ENCODE measurements around the gene KRT10.
"Not testable (repeated sequence)": the region's sequence is repeated elsewhere in the genome, so short reads cannot be mapped to it uniquely, and the experiment has no call there.

KRT10 gene

DNA sequence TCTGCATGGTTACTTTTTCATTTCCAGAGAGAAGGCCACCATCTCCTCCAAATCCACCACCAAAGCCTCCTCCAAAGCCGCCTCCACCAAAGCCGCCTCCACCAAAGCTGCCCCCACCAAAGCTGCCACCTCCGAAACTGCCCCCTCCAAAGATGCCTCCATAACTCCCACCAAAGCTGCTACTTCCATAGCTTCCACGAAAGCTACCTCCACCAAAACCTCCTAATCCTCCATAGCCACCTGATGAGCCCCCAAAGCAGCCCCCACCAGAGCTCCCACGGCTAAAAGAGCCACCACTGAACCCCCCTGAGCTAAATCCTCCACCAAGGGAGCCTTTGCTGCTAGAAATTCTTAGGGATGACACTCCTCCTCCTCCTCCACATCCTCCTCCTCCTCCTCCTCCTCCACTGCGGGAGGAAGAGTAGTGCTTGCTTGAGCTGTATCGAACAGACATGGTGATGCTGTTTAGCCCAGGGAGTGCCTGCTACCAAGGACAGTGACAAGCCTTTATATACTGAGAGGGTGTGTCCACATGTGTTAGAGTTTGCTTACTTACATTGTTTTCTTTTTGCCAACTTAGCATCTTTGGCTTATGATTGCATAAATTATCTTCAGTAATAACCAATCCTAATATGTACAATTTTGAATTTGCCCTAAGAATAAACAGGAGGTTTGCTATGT is at the start of gene KRT10:
TSS of gene KRT10 (minus strand) at position 483 of the 681 bp plus-strand sequence. CDS start at position 454, 29 bp downstream.
- no peaks in the 10 kb centered on the region for H3K9me3 ChIP-seq (ENCODE audit: control insufficient read depth in 2 of 2, low read length in 2 of 2)
- no peaks in the 10 kb centered on the region for H3K4me1 ChIP-seq (ENCODE audit: control insufficient read depth, insufficient read depth, low read length)
- no peak within 1 kb of the TSS for H3K9ac ChIP-seq (ENCODE audit: low read length in 2 of 2)
- no peak within 1 kb of the TSS for H3K27ac ChIP-seq (ENCODE audit: low read length)
- H3K27me3 ChIP-seq (ENCODE audit: control insufficient read depth in 1 of 2, insufficient read depth in 2 of 2, low read length in 2 of 2) = no peaks in the 10 kb centered on the region
- H3K36me3 ChIP-seq (ENCODE audit: control insufficient read depth in 2 of 2, insufficient read depth in 2 of 2, low read length in 2 of 2) = no peaks in the 10 kb centered on the region
- no peak within 1 kb of the TSS for H3K4me3 ChIP-seq (ENCODE audit: low read length in 2 of 2)

DNA sequence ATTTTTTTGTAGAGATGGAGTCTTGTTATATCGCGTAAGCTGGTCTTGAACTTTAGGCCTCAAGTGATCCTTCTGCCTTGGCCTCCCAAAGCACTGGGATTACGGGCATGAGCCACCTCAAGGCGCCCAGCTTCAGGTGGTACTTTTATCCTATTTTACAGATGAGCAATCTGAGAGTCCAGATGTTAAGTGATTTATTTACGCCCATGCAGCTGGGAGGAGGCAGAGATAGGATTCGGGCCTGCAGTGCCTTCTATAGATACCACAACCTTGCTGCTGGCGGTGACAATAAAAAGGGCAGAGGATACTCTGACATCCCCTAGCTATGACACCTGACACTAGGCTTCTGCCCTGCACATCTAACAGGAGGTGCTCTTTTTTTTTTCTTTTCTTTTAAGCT is 48.9 kb upstream of the KRT10 start:
- Histone ChIP-seq H3K27me3 (ENCODE audit: control insufficient read depth in 1 of 2, insufficient read depth in 2 of 2, low read length in 2 of 2) (peaks cover 0 to 7% of the 10 kb centered on the region in 2 donors), H3K36me3 (ENCODE audit: control insufficient read depth in 2 of 2, insufficient read depth in 2 of 2, low read length in 2 of 2) (no peaks in the 10 kb centered on the region), H3K9me3 (ENCODE audit: control insufficient read depth in 2 of 2, low read length in 2 of 2) (no peaks in the 10 kb centered on the region), H3K4me3 (ENCODE audit: low read length in 2 of 2) (no peak overlapping the region), H3K27ac (ENCODE audit: low read length) (no peak overlapping the region), H3K9ac (ENCODE audit: low read length in 2 of 2) (no peak overlapping the region), H3K4me1 (ENCODE audit: control insufficient read depth, insufficient read depth, low read length) (no peaks in the 10 kb centered on the region)

DNA sequence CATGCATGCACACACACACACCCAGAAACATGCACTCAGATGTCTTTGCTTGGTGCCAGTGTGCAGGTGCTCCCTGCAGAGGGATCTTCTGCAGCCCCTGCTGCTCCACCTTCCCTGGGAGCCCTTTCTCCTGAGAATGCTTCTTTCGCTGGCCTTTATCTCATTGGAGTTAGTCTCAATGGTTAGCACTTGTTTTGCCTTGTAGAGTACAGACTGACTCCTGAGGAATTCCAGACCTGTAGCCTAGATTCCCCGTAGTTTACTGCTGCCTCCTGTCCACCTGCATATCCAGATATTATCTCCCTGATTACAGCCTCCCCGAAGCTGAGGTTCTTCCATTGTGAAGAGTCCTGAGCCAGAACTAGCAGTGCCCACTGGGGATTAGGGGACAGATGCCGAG is 47.7 kb upstream of the KRT10 start:
- H3K9ac ChIP-seq (ENCODE audit: low read length in 2 of 2) = no peak overlapping the region
- peaks cover 0 to 7% of the 10 kb centered on the region in 2 donors for H3K27me3 ChIP-seq (ENCODE audit: control insufficient read depth in 1 of 2, insufficient read depth in 2 of 2, low read length in 2 of 2)
- no peak overlapping the region for H3K27ac ChIP-seq (ENCODE audit: low read length)
- no peaks in the 10 kb centered on the region for H3K36me3 ChIP-seq (ENCODE audit: control insufficient read depth in 2 of 2, insufficient read depth in 2 of 2, low read length in 2 of 2)
- H3K4me3 ChIP-seq (ENCODE audit: low read length in 2 of 2) = no peak overlapping the region
- H3K9me3 ChIP-seq (ENCODE audit: control insufficient read depth in 2 of 2, low read length in 2 of 2) = no peaks in the 10 kb centered on the region
- H3K4me1 ChIP-seq (ENCODE audit: control insufficient read depth, insufficient read depth, low read length) = no peaks in the 10 kb centered on the region

DNA sequence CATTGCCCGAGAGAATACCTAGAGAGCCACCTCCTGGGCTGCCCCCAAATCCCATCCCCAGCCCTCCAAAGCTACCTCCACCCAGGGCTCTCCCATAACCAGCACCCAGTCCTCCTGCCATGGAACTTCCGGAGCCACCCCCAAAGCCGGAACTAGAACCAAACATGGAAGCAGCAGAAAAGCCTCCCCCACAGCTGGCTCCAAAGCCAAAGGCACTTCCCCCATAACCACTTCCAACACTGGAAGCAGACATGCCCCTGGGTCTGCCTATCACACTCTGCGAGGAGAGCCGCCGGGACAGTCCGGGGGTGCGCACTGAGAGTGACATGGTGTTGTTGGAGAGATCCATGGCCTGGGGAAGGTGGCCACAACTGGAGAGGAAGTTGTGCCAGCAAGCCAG is 44.4 kb upstream of the KRT10 start, which contains the start of gene KRT12:
TSS of gene KRT12 (minus strand) at position 386 of the 400 bp plus-strand sequence. CDS start at position 349, 37 bp downstream.
- H3K36me3 ChIP-seq (ENCODE audit: control insufficient read depth in 2 of 2, insufficient read depth in 2 of 2, low read length in 2 of 2) = no peaks in the 10 kb centered on the region
- H3K27me3 ChIP-seq (ENCODE audit: control insufficient read depth in 1 of 2, insufficient read depth in 2 of 2, low read length in 2 of 2) = peaks cover 7 to 8% of the 10 kb centered on the region in 2 donors
- H3K27ac ChIP-seq (ENCODE audit: low read length) = no peak within 1 kb of the TSS
- no peak within 1 kb of the TSS for H3K9ac ChIP-seq (ENCODE audit: low read length in 2 of 2)
- no peak within 1 kb of the TSS for H3K4me3 ChIP-seq (ENCODE audit: low read length in 2 of 2)
- no peaks in the 10 kb centered on the region for H3K4me1 ChIP-seq (ENCODE audit: control insufficient read depth, insufficient read depth, low read length)
- H3K9me3 ChIP-seq (ENCODE audit: control insufficient read depth in 2 of 2, low read length in 2 of 2) = no peaks in the 10 kb centered on the region

DNA sequence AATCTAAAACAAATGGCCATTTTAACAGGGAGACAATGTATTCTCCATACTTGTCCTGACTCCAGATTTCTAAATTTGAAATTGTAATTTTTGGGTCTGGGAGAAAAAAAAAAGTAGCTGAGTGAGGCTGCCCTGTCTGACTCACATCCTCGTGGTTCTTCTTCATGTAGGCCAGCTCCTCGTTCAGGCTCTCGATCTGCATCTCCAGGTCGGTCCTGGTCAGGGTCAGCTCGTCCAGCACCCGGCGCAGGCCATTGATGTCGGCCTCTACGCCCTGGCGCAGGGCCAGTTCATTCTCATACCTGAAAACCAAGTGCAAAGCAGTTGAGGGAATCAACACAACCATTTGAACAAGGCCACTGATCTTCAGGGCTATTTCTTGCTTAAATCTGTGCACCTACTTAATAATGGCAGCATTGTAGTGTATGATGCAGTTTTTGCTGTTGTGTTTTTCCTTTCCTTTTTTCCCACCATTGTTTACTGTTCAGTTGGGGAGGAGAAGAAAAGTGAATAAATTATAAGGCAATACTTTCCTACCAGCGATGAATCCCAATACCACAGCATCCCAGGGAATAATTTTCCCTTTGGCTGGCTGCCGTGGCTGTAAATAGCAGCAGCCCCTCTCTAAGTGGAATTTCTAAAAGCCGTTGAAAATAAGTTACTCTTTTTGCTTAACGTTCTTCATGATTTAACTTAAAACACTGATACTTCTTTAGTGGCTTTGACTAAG is 42.4 kb upstream of the KRT10 start:
- H3K27ac ChIP-seq (ENCODE audit: low read length) = no peak overlapping the region
- H3K9ac ChIP-seq (ENCODE audit: low read length in 2 of 2) = no peak overlapping the region

DNA sequence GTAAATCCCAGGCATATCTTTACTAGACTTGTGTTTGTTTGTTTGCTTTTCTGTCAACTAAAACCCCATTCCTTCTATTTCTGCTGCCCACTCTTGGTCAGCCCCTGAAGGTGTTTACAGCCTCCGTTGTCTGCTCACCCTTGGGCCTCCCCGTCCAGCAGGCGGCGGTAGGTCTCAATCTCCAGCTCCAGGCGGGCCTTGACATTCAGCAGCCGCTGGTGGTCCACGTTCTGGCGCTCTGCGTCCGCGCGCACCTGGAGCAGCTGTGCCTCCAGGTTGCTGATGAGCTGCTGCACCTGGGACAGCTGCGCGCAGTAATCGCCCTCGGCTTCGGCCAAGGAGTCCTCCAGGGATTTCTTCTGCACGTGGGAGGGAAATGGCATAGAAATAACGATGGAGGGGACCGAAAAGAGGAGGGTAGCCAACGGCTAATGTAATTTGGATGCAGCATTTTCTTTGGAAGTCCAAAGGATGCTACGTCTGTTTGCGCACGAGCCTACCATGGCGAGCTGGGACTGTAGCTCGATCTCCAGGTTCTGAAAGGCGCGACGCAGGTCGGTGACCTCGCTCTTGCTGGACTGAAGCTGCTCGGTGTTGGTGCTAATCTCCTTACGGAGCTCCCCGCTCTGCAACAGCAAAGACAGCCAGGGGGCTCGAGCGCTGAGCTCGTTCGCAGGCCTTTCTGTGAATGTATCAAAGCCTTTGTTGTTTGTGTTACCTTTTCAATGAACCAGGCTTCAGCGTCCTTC is 40.7 kb upstream of the KRT10 start:
- Histone ChIP-seq H3K9ac (ENCODE audit: low read length in 2 of 2) (no peak overlapping the region), H3K27ac (ENCODE audit: low read length) (no peak overlapping the region), H3K4me3 (ENCODE audit: low read length in 2 of 2) (no peak overlapping the region), H3K36me3 (ENCODE audit: control insufficient read depth in 2 of 2, insufficient read depth in 2 of 2, low read length in 2 of 2) (no peaks in the 10 kb centered on the region), H3K4me1 (ENCODE audit: control insufficient read depth, insufficient read depth, low read length) (no peaks in the 10 kb centered on the region), H3K9me3 (ENCODE audit: control insufficient read depth in 2 of 2, low read length in 2 of 2) (no peaks in the 10 kb centered on the region), H3K27me3 (ENCODE audit: control insufficient read depth in 1 of 2, insufficient read depth in 2 of 2, low read length in 2 of 2) (peaks cover 0 to 8% of the 10 kb centered on the region in 2 donors)

More for the DNA sequence above, 42.4 kb upstream of the KRT10 start:
- Histone ChIP-seq H3K9me3 (ENCODE audit: control insufficient read depth in 2 of 2, low read length in 2 of 2) (no peaks in the 10 kb centered on the region), H3K27me3 (ENCODE audit: control insufficient read depth in 1 of 2, insufficient read depth in 2 of 2, low read length in 2 of 2) (peaks cover 0 to 8% of the 10 kb centered on the region in 2 donors), H3K4me1 (ENCODE audit: control insufficient read depth, insufficient read depth, low read length) (no peaks in the 10 kb centered on the region), H3K4me3 (ENCODE audit: low read length in 2 of 2) (no peak overlapping the region), H3K36me3 (ENCODE audit: control insufficient read depth in 2 of 2, insufficient read depth in 2 of 2, low read length in 2 of 2) (no peaks in the 10 kb centered on the region)

DNA sequence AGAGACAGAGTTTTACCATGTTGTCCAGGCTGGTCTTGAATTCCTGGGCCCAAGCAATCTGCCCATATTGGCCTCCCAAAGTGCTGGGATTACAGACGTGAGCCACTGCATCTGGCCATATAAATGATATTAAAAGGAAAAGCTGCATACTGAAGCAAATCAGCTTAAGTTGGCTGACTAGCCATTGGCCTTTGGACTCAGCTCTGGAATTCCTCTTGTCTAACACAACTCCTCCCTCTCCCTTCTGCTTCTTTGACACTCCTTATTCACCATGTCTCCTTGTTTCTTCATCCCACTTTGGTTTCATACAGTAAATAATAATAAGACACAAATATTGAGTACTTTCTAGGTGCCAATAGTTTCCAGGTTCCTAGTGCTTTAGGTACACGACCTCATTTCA is 37.1 kb upstream of the KRT10 start:
- H3K9me3 ChIP-seq (ENCODE audit: control insufficient read depth in 2 of 2, low read length in 2 of 2) = no peaks in the 10 kb centered on the region
- no peak overlapping the region for H3K4me3 ChIP-seq (ENCODE audit: low read length in 2 of 2)
- H3K27me3 ChIP-seq (ENCODE audit: control insufficient read depth in 1 of 2, insufficient read depth in 2 of 2, low read length in 2 of 2) = peaks cover 0 to 8% of the 10 kb centered on the region in 2 donors
- no peaks in the 10 kb centered on the region for H3K4me1 ChIP-seq (ENCODE audit: control insufficient read depth, insufficient read depth, low read length)
- no peak overlapping the region for H3K9ac ChIP-seq (ENCODE audit: low read length in 2 of 2)
- no peaks in the 10 kb centered on the region for H3K36me3 ChIP-seq (ENCODE audit: control insufficient read depth in 2 of 2, insufficient read depth in 2 of 2, low read length in 2 of 2)
- no peak overlapping the region for H3K27ac ChIP-seq (ENCODE audit: low read length)

DNA sequence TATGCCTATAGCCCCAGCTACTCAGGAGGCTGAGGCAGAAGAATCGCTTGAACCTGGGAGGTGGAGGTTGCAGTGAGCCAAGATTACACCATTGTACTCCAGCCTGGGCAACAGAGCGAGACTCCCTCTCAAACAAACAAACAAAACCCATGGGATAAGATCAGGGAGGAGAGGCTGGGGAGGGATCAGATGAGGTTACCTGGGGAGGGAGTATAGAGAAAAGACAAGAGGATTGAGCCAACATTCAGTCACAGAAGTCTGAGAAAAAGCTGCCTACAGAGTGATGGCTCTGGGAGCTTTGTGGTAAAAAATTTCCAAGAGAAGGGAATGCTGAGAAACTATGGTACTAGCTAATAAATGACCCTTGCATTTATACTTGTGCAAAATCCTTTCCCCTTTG is 36.3 kb upstream of the KRT10 start:
- H3K27ac ChIP-seq (ENCODE audit: low read length); H3K9me3 ChIP-seq (ENCODE audit: control insufficient read depth in 2 of 2, low read length in 2 of 2); H3K36me3 ChIP-seq (ENCODE audit: control insufficient read depth in 2 of 2, insufficient read depth in 2 of 2, low read length in 2 of 2); H3K27me3 ChIP-seq (ENCODE audit: control insufficient read depth in 1 of 2, insufficient read depth in 2 of 2, low read length in 2 of 2); H3K4me1 ChIP-seq (ENCODE audit: control insufficient read depth, insufficient read depth, low read length); H3K4me3 ChIP-seq (ENCODE audit: low read length in 2 of 2); H3K9ac ChIP-seq (ENCODE audit: low read length in 2 of 2): not testable (repeated sequence)

DNA sequence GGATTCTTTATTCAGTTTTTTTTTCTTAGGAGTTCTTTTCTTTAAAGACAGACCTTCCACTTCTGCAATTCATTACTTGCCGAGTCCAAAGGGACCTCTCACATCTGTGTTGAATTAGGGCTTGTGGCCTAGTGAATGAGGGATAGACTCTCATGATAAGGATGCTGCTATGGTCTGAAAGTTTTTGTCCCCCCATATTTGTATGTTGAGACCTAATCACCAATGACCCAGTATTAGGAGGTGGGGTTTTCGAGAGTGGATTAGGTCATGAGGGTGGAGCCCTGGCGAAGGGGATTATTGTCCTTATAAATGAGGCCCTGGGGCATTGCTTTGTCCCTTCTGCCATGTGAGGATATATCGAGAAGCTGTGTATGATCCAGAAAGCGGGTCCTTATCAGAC is 35.1 kb upstream of the KRT10 start:
- Histone ChIP-seq H3K4me3 (ENCODE audit: low read length in 2 of 2) (no peak overlapping the region), H3K9ac (ENCODE audit: low read length in 2 of 2) (no peak overlapping the region), H3K4me1 (ENCODE audit: control insufficient read depth, insufficient read depth, low read length) (no peaks in the 10 kb centered on the region), H3K9me3 (ENCODE audit: control insufficient read depth in 2 of 2, low read length in 2 of 2) (no peaks in the 10 kb centered on the region), H3K27ac (ENCODE audit: low read length) (no peak overlapping the region), H3K36me3 (ENCODE audit: control insufficient read depth in 2 of 2, insufficient read depth in 2 of 2, low read length in 2 of 2) (no peaks in the 10 kb centered on the region), H3K27me3 (ENCODE audit: control insufficient read depth in 1 of 2, insufficient read depth in 2 of 2, low read length in 2 of 2) (no peaks in the 10 kb centered on the region)

DNA sequence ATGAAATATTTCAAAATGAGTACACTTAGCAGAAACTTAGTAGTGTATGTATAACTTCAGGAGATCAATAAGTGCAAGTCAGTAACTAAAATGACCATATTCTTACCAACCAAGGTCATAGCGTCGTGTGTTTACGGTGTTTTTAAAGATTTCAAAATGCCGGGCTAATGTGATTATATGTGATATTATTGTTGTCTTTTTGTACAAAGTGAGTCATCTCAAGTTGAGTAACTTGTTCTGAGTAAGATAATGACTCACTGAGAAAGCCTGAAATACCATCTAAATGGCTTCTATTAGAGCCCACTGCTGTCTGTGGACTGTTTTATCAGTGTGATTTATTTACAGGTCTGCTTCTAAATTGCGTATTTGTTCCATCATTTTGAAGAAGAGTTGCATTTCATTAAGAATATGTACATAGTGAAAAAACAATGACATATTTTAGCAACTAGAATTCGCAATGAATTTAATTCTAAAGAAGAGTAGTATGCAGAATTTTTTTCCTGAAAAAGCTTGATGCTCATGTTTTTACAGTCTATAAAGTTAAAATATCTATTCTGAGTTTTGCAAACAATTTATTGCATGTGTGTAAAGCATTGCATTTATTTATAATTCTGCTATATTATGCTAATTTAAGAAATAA is 31.9 kb upstream of the KRT10 start:
- no peaks in the 10 kb centered on the region for H3K36me3 ChIP-seq (ENCODE audit: control insufficient read depth in 2 of 2, insufficient read depth in 2 of 2, low read length in 2 of 2)
- H3K9ac ChIP-seq (ENCODE audit: low read length in 2 of 2) = no peak overlapping the region
- H3K27me3 ChIP-seq (ENCODE audit: control insufficient read depth in 1 of 2, insufficient read depth in 2 of 2, low read length in 2 of 2) = no peaks in the 10 kb centered on the region
- no peaks in the 10 kb centered on the region for H3K4me1 ChIP-seq (ENCODE audit: control insufficient read depth, insufficient read depth, low read length)
- H3K9me3 ChIP-seq (ENCODE audit: control insufficient read depth in 2 of 2, low read length in 2 of 2) = no peaks in the 10 kb centered on the region
- no peak overlapping the region for H3K27ac ChIP-seq (ENCODE audit: low read length)
- H3K4me3 ChIP-seq (ENCODE audit: low read length in 2 of 2) = no peak overlapping the region
